GM19452 (cell line): ENCODE results near the gene SUMF1.

Source experiments
- ATAC-seq: cut with Tn5 transposase; IDR thresholded peaks from one replicate; pipeline ENCODE4 v1.9.1; 2021; ENCODE audit not compliant: unreplicated experiment

The SUMF1 gene

DNA sequence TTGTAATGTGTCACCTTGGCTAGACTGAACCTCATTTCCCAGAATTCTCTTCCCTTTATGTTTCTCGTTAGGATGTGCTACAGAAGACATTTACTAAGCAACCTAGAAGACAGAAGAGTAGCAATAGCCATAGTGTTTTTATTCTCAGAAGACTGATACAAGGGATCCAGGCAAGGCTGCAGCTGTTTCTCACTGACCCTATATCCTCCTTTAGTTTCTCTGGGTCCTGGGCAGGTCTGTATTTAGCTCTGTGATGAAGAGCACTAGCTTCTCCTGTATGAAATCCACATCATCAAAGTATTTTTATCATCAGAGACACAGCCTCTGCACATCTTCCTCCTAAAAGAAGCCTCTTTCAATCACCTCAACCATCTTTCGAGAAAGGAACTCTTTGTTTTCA, 72.5 kb downstream of the SUMF1 start:
- ATAC-seq: no peak

DNA sequence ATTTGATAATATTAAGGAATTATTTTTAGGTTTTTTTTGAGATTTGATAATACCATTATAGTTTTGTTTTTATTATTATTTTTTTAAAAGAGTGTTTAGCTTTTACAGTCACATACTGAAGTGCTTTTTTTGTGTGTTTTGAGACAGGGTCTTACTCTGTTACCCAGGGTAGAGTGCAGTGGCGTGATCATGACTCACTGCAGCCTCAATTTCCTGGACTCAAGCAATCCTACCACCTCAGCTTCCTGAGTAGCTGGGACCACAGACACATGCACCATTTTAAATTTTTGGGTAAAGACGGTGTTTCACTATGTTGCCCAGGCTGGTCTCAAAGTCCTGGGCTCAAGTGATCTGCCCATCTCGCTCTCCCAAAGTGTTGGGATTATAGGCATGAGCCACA, 73.0 kb downstream of the SUMF1 start:
- ATAC-seq: no peak

DNA sequence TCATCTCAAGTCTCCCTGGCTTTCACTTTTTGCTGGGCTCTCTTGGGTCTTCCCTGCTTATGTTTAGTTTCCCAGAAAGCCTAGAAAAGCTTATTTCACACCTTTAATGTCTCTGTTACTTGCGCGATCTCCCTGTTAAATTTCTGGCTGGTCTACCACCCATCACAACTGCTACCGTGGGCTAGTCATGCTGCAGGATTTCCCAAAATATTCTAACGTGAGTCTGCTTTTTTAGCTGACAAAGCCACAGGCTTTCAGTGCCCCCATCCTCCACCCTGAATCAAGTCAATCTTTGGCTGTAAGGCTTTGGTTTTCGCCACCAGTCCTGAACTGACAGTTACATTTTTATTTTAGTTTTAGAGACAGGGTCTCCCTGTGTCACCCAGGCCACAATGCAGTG, 74.1 kb downstream of the SUMF1 start:
- no peak for ATAC-seq

DNA sequence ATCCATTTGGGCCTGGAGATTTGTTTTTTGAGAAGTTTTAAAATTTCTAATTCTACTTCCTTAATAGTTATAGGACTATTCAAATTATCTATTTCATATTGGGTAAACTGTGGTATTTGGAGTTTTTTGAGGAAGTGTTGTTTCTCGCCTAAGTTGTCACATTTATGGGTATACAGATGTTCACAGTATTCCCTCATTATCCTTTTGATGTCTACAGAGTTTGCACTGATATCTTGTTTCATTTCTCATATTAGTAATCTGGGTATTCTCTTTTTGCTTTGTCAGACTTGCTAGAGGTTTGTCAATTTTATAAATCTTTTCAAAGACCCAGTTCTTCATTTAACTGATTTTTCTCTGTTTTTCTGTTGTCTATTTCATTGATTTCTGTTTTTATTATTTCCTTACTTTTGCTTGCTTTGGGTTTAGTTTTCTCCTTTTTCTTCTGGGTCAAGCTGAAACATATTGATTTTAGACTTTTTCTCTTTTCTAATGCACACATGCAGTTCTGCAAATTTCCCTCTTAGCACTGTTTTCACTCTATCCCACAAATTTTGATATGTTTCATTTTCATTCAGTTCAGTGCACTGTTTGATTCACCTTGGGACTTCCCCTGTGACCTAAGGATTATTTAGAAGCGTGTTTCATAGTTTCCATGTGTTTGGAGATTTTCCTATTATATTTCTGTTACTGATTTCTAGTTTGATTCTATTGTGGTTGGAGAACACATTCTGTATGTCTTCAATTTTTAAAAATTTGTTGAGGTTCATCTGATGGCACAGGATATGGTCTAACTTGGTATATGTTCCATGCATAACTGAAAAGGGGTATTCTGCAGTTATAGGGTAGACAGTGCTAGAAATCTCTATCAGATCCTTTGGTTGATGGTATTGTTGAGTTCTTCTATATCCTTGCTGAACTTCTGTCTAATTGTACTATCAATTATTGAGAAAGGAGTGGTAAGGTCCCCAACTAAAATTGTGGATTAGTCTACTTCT, 79.6 kb downstream of the SUMF1 start:
- ATAC-seq: peak; percentile 74

DNA sequence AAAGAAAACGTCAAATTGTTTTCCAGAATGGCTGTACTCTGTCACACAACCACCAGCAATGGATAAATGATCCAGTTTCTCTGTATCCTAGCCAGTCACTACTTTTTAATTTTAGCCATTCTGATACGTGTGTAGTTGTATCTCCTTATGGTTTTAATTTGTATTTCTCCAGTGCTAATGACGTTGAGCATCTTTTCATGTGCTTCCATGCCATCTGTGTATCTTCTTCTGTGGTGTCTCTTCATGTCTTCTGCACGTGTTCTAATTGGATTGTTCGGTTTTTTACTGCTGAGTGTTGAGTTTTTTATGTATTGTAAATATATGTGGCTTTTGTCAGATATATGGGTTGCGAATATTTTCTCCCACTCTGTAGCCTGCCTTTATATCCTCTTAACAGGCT, 81.9 kb downstream of the SUMF1 start:
- ATAC-seq: no peak

DNA sequence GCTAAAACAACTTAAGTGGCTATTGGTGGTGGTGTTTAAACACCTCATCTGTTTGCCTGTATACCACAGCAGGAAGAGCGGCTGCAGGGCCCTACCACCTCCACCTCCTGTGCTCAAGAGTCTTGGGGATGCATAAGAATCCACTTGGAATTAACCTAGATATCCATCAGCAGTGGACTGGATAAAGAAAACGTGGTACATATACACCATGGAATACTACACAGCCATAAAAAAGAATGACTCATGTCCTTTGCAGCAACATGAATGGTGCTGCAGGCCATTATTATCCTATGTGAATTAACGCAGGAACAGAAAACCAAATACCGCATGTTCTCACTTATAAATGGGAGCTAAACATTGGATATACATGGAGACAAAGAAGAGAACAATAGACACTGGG, 87.1 kb downstream of the SUMF1 start:
- no peak for ATAC-seq

DNA sequence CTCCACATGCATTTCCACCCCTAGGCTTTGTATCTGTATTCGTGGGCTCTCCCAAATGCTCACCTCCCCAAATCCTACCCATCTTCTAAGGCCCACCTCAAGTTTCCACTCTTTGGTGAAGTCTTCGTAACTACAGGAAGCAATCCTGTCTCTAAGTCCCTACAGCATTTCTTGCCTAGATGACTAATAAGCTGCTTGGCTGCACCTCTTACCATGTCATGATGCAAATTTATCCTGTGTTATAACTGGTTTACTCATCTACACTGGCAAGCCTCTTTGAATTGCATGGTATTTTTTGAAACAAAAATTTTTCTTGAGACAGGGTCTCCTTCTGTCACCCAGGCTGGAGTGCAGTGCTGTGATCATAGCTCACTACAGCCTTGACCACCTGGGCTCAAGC, 90.6 kb downstream of the SUMF1 start:
- no peak for ATAC-seq

DNA sequence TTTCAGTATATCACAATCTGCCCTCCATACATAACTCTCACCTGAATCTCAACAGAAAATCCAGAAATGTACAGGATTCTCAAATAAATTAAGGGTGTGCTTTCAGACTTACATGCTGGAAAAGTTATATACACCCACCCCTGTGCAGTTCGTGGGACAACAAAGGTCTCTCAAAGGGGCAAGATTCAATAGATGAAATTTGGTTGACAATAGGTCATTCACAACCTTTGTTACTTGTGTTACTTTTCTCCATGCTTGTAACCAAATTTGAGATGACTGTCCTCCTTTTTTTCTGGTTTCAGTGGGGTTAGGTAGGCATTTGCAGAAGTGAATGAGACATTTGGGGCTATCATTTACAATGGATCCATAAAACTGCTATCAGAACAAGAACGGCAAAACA, 91.2 kb downstream of the SUMF1 start:
- no peak for ATAC-seq

DNA sequence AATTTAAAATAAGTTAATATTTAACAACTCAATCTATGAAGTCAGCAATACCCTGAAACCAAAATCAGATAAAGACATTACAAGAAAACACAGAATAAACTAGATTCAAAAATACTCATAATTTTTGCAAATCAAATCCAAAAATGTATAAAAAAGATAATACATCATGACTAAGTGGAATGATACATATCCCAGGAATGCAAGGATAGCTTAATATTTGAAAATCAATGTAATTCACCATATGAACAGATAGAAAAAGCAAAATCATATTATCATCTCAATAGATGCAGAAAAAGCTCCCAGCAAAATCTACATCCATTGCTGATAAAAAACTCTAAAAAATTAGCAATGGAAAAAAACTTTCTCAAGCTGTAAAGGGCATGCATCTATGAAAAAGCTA, 93.4 kb downstream of the SUMF1 start:
- ATAC-seq: no peak

DNA sequence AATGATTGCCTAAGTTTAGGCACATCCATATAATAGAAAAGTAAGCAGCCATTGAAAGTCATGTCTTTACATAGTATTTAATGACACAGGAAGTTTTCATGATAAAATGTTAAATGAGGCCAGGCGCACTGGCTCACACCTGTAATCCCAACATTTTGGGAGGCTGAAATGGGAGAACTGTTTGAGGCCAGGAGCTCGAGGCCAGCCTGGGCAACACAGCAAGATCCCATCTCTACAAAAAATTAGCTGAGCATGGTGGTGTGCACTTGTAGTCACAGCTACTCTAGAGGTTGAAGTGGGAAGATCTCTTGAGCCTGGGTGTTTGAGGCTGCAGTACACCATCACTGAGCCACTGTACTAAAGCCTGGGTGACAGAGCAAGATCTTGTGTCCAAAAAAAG, 104.5 kb downstream of the SUMF1 start:
- no peak for ATAC-seq

DNA sequence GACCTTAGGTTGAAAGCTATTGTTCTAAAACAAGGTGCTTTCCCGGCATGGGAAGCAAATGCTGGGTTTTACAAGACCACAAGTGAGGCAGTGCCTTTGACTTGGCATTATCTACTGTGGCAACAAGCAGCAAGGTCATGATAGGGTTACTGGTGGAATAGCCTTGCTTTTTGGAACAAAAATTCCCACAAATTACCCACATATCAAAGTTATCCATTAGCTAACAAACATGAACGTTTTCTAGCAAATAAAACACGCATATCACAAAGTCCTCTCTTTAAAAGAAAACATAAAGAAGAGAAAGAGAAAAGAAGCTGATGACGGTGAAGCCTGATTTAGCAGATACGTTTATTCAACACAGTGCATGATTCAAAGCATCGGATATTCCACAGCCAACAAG, 106.3 kb downstream of the SUMF1 start:
- ATAC-seq: no peak

DNA sequence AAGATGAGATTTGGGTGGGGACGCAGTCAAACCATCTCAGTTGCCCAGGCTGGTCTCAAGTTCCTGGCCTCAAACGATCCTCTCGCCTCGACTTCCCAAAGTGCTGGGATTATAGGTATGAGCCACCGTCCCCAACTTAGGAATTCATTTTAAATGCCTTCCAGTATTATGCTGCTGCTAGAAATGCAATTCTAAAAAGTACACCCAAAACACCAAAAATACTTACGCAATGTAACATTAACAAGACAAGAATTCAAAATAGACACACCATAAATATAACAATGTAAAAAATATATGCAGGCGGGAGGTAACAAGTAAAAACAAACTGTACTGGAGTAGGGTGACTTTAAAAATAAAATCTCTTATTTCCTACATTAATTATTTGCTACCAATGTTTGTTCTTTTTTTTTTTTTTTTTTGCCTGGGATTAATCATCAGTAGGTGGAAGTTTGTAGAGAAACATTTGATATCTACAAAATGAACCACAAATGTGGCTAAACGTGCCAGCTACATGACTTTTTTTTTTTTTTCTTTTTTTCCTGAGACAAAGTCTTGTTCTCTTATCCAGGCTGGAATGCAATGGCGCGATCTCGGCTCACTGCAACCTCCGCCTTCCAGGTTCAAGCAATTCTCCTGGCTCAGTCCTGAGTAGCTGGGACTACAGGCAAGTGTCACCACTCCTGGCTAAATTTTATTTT, 107.1 kb downstream of the SUMF1 start:
- ATAC-seq: no peak

DNA sequence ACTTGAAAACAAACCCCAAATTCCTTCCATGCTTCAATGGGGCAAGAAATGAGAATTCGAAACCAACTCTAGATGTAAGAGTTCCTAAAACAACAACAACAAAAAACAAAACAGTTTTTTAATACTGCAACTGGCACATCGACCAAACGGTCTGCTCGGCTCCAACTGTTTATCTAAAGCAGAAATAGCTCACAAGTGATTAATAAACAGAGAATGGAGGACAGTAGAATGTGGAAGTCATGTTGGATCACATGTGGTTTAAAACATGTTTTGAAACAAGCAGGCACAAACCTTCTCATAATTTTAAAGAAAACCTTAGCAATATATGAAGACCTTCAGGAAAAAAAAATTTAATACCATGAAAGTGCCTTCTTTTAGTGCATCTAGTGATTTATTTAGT, 108.8 kb downstream of the SUMF1 start:
- ATAC-seq: no peak

DNA sequence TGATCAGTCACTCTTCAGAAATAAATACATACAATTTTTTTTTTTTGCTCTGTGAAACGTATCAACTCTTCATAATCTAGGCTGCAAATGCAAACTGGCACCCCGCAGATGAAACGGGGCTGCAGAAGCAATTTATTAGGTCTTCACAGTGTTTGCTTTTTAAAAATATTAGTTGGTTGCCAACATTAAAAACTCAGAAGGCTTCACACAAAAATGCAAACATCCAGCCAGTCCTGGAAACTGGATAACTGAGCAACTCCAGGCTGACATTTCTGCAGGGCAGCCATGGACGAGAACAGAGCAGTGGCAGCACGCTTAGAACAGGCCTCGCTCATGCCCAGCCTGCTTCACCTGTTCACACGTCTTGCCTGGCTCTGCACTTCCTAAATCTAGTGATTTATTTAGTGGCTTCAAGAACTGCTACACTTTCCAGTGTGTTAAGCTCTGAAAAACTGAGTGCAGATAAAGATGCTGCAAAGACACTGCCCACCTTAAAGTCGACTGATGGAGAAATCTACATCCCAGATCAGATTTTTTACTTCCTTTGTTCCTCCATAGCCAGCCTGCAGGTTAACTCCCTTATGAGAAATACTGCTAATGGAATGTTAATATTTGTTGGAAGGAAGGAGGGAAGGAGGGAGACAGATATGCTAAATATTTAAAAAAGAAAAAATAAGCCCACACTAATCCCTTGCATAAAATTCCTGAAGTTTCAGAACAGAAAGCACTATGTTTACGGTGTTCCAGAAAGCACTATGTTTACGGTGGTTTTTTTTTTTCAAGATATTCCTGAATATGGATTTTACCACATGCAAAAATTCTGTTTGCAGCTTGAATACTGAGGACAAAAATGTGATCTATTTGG, 110.3 kb downstream of the SUMF1 start:
- ATAC-seq: no peak

DNA sequence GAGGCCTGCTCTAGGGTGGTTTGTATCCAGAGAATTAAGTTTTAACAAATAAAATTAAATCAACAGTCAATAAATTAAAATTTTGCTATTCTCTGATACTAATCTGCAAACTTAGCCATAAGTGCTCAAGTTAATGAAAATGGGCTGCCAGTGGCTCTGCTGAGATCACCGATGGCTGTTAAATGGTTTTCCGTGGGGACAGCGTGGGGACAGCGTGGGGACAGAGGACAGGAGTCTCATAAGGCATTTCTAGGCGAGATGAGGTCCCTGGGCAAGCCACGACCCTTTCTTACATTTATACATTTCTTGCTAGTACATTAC, 110.9 kb downstream of the SUMF1 start:
- ATAC-seq: no peak

DNA sequence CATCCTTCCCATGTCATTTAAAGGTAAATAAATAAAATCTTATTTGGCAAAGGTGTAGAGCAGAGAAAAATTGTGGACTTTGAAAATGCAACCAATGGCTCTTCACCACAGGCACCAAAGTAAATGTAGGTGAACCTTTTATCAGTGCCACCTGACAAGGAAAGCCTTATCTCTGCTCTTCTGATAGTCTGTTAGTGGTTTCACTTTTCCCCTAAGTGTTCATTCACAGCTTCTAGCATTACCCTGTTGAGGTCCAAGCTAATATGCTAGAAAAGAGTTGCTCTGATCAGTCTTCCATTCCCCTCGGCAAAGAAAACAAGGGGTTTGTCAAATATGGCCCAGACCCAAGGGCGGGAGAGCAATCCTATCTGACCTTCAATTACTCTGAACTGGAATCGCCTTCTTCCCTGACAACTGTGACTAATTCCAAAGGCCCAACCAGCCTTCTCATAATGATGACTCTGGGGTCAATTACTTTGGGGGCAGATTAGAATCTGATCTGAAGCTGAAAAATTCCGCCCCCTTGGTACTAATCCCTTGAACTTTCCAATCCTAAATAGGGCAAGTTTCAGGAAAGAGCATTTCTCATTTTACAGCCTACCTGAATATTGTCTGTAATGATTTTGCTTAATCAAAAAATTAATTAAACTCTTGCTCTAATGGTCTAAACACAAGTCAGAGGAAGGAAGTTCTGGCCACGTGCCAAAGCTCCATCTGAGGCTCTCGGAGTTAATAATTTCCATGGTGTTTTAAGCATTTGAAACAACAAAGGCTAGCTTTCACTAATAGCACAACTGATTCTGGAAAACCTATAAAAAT, 111.5 kb downstream of the SUMF1 start:
- ATAC-seq: no peak

DNA sequence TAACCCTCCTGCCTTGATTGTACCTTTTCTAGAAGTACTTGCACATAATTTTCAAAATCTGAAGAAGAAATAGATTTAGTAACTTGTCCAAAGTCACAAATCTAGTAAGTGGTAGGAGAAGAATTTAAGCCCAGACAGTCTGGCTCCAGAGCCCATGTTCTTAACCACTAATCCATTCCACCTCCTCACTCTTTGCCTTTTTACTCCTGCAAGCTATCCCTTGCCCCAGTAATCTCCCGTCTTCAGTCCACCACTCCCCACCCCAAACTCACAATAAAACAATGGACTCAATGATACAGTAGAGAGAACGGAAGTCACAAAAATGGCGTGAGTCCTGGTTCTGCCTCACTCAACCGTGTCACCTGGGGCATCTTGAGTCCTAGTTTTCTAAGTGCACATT, 115.2 kb downstream of the SUMF1 start:
- no peak for ATAC-seq

DNA sequence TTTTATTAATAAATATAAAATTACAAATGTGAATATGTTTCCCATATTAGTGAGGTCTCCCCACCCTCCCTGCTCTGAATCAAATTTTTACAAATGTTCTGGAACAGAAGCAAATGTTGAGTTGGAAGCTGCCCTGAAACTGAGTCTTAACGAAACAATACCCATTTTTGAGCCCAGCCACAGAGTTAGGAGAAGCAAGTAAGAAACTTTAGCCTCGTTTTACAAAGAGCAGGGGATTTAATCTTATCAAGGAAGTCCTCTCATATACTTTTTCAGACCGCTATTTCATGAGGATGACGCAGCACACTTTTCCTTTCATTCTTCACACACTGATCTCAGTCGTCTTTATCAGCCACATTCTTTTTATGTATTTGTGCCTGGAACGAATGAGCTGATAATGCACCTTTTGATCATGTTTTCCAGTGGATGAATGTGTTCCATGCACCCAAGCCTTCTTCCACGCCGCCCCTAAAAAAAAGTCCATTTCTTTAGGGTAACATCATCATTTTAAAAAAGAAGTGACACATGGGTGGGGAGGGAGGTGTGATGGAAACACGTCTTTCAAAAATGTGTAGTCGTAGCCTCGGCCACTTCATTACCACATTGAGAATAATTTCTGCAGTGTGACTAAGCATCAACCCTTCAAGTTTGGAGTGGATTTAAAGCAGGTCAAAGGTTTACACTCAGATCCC, 115.8 kb downstream of the SUMF1 start:
- peak; percentile 65 for ATAC-seq

DNA sequence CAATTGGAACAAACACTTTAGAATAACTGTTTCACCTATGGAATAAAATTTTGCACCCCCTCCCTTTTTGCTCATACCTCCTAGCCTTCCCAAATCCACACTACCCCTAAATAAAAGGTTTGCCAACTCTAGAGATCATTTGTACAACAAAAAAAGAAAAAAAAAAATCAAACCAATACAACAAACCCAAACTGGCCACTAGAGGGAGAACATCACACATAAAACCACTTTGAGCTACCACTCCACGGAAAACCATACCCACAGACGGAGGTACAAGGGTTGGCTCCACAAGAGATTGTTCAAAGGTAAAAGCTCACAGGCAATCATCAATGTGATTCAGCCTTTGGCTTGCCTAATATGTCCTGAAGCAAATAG, 116.3 kb downstream of the SUMF1 start:
- ATAC-seq: peak; percentile 67

DNA sequence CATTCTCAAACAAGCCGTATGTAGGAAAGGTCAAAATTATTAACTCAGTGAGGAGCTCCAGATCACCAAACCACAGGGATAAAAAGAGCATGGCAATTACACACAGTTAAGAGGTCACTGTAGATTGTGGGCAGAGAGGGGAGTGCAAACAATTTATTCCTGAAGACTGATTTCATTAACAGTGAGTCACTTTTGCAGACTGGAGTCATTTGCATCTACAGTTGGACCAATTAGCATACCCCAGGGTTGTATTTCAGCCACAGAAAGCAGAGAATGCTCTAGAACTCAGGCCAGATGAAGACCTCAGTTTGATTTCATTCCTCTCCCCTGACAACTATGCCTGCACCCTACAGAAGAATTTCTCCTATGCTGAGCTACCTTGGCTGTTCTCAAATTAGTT, 123.8 kb downstream of the SUMF1 start:
- no peak for ATAC-seq
